DND-41 (cell line): ENCODE results near the gene SLC25A6.

ENCODE experiments used
- ATAC-seq: fragments of 200-7000 bp; cut with Tn5 transposase; 3 replicates; pipeline ENCODE4 v1.9.1; 2021; ENCODE audit warnings: low read depth; ENCODE audit not compliant: insufficient read depth
- DNase-seq: peaks from one replicate; pipeline ENCODE4 v3.0.0-alpha.2; 2020
- H2AFZ ChIP-seq: 2 replicates; pipeline ENCODE4 v1.6.0; 2012; ENCODE audit warnings: low read depth, low read length
- H3K27ac ChIP-seq: 2 replicates; pipeline ENCODE4 v1.5.1; 2012; ENCODE audit warnings: low read length, inconsistent platforms
- H3K27me3 ChIP-seq: fragments of 200-600 bp; sonication (generic); 2 replicates; pipeline ENCODE4 v1.6.0; 2012; ENCODE audit warnings: low read length, mild to moderate bottlenecking, inconsistent platforms; ENCODE audit not compliant: insufficient read depth, poor library complexity
- H3K36me3 ChIP-seq: 2 replicates; pipeline ENCODE4 v1.5.1; 2012; ENCODE audit warnings: low read length, inconsistent platforms; ENCODE audit not compliant: insufficient read depth
- H3K4me1 ChIP-seq: 2 replicates; pipeline ENCODE4 v1.5.1; 2012; ENCODE audit warnings: mild to moderate bottlenecking, low read length; ENCODE audit not compliant: insufficient read depth
- H3K4me2 ChIP-seq: 2 replicates; pipeline ENCODE4 v1.6.0; 2012; ENCODE audit warnings: mild to moderate bottlenecking, moderate library complexity, low read length, inconsistent platforms; ENCODE audit not compliant: insufficient read depth
- H3K4me3 ChIP-seq, 2 experiments: fragments of 200-600 bp in 1 of 2; shearing (Covaris generic) in 1 of 2; 2 replicates each; pipeline ENCODE4 v1.5.1; 2012 to 2016; ENCODE audit warnings: inconsistent platforms in 2 of 2, low read length in 2 of 2, mild to moderate bottlenecking in 2 of 2, low read depth in 1 of 2, moderate library complexity in 1 of 2
- H3K79me2 ChIP-seq: 2 replicates; pipeline ENCODE4 v1.6.0; 2012; ENCODE audit warnings: low read length, inconsistent platforms; ENCODE audit not compliant: insufficient read depth
- H3K9ac ChIP-seq: 2 replicates; pipeline ENCODE4 v1.6.0; 2012; ENCODE audit warnings: low read depth, mild to moderate bottlenecking, inconsistent platforms, low read length, moderate library complexity
- H3K9me3 ChIP-seq: 2 replicates; pipeline ENCODE4 v1.5.1; 2012; ENCODE audit warnings: low read length, moderate library complexity, mild to moderate bottlenecking, inconsistent platforms; ENCODE audit not compliant: insufficient read depth, severe bottlenecking
- H4K20me1 ChIP-seq: 2 replicates; pipeline ENCODE4 v1.6.0; 2012; ENCODE audit warnings: low read length; ENCODE audit not compliant: insufficient read depth
- CTCF ChIP-seq: IDR thresholded peaks from 2 replicates; pipeline ENCODE4 v1.5.1; 2012; ENCODE audit warnings: borderline replicate concordance, low read length, moderate library complexity, mild to moderate bottlenecking; ENCODE audit not compliant: poor library complexity, severe bottlenecking; ENCODE audit errors: extremely low read depth
- EZH2 ChIP-seq: IDR thresholded peaks from 3 replicates; pipeline ENCODE4 v1.6.1; 2012; ENCODE audit warnings: borderline replicate concordance, low read depth, mild to moderate bottlenecking, moderate library complexity, low read length, inconsistent platforms; ENCODE audit not compliant: severe bottlenecking

Gene SLC25A6

GRCh38 chrX:1392376-1393068 lies 609 bp upstream of the SLC25A6 start:
- H3K9ac ChIP-seq = peak overlapping the region; percentile 96
- peaks cover 61% of the 10 kb centered on the region for H3K4me1 ChIP-seq
- no peaks in the 10 kb centered on the region for H3K9me3 ChIP-seq
- H3K79me2 ChIP-seq = peaks cover 84% of the 10 kb centered on the region
- no peaks in the 10 kb centered on the region for H3K27me3 ChIP-seq
- H2AFZ ChIP-seq = peak overlapping the region; percentile 77
- peak overlapping the region; percentile 97 for H3K27ac ChIP-seq
- peak; percentile 47 for ATAC-seq
- no peak for DNase-seq
- TF ChIP-seq CTCF (no peak), EZH2 (no peak)
- peak overlapping the region; percentile 61 to 81 for H3K4me3 ChIP-seq
- H3K36me3 ChIP-seq = peaks cover 76% of the 10 kb centered on the region
- peaks cover 70% of the 10 kb centered on the region for H4K20me1 ChIP-seq
- H3K4me2 ChIP-seq = peak overlapping the region; percentile 79

- ATAC-seq (no peak), DNase-seq (no peak)
- Histone ChIP-seq H4K20me1 (peaks cover 75% of the 10 kb centered on the region), H3K4me3 (peak overlapping the region; percentile 65 to 81), H3K79me2 (peaks cover 94% of the 10 kb centered on the region), H3K36me3 (peaks cover 76% of the 10 kb centered on the region), H3K4me1 (peaks cover 61% of the 10 kb centered on the region), H3K27me3 (no peaks in the 10 kb centered on the region), H3K9ac (peak overlapping the region; percentile 96), H3K27ac (peak overlapping the region; percentile 98), H3K9me3 (no peaks in the 10 kb centered on the region), H2AFZ (no peak overlapping the region), H3K4me2 (peak overlapping the region; percentile 94)
- TF ChIP-seq CTCF = no peak
- TF ChIP-seq EZH2 = no peak
Observed at GRCh38 chrX:1391370-1391706, 575 bp downstream of the SLC25A6 start.

GRCh38 chrX:1390621-1391369 lies 1.1 kb downstream of the SLC25A6 start:
- Histone ChIP-seq H3K4me3 (peak overlapping the region; percentile 65 to 81), H3K4me2 (peak overlapping the region; percentile 94), H2AFZ (no peak overlapping the region), H4K20me1 (peaks cover 75% of the 10 kb centered on the region), H3K9me3 (no peaks in the 10 kb centered on the region), H3K79me2 (peaks cover 93% of the 10 kb centered on the region), H3K9ac (peak overlapping the region; percentile 96), H3K4me1 (peaks cover 59% of the 10 kb centered on the region), H3K27me3 (no peaks in the 10 kb centered on the region), H3K27ac (peak overlapping the region; percentile 98), H3K36me3 (peaks cover 76% of the 10 kb centered on the region)
- ATAC-seq (no peak), DNase-seq (peak; percentile 3)
- no peak for TF ChIP-seq EZH2
- TF ChIP-seq CTCF = no peak
